GM12875 (cell line): ENCODE data around the gene BBS4.

Experiments used
- H3K4me3 ChIP-seq: one replicate; pipeline ENCODE4 v1.5.1; 2011; ENCODE audit warnings: low read depth, low read length, control low read depth
- CTCF ChIP-seq: IDR thresholded peaks from 2 replicates; pipeline ENCODE4 v1.5.1; 2011; ENCODE audit warnings: low read depth, mild to moderate bottlenecking, control low read depth, inconsistent platforms, low read length, moderate library complexity, borderline replicate concordance; ENCODE audit not compliant: insufficient read depth

Gene BBS4

GRCh38 chr15:72737061-72737460, 51.1 kb downstream of the BBS4 start:
- H3K4me3 ChIP-seq: no peak overlapping the region
- TF ChIP-seq CTCF: no peak

- TF ChIP-seq CTCF: no peak
- H3K4me3 ChIP-seq: no peak overlapping the region
Observed at GRCh38 chr15:72737723-72738122, 51.7 kb downstream of the BBS4 start.

- H3K4me3 ChIP-seq: no peak overlapping the region
- TF ChIP-seq CTCF: no peak
Observed at GRCh38 chr15:72740219-72740618, 54.2 kb downstream of the BBS4 start.

- TF ChIP-seq CTCF: no peak
Observed at GRCh38 chr15:72749700-72750099, 63.7 kb downstream of the BBS4 start.

GRCh38 chr15:72751751-72752455, 65.9 kb downstream of the BBS4 start:
- H3K4me3 ChIP-seq: no peak overlapping the region
- TF ChIP-seq CTCF: no peak

More at GRCh38 chr15:72749700-72750099, 63.7 kb downstream of the BBS4 start:
- no peak overlapping the region for H3K4me3 ChIP-seq

- H3K4me3 ChIP-seq: no peak overlapping the region
- no peak for TF ChIP-seq CTCF
Observed at GRCh38 chr15:72754096-72754495, 68.1 kb downstream of the BBS4 start.

GRCh38 chr15:72758182-72758581, 72.2 kb downstream of the BBS4 start:
- no peak for TF ChIP-seq CTCF
- no peak overlapping the region for H3K4me3 ChIP-seq
